ENCODE results near the gene PERM1.

DNA sequence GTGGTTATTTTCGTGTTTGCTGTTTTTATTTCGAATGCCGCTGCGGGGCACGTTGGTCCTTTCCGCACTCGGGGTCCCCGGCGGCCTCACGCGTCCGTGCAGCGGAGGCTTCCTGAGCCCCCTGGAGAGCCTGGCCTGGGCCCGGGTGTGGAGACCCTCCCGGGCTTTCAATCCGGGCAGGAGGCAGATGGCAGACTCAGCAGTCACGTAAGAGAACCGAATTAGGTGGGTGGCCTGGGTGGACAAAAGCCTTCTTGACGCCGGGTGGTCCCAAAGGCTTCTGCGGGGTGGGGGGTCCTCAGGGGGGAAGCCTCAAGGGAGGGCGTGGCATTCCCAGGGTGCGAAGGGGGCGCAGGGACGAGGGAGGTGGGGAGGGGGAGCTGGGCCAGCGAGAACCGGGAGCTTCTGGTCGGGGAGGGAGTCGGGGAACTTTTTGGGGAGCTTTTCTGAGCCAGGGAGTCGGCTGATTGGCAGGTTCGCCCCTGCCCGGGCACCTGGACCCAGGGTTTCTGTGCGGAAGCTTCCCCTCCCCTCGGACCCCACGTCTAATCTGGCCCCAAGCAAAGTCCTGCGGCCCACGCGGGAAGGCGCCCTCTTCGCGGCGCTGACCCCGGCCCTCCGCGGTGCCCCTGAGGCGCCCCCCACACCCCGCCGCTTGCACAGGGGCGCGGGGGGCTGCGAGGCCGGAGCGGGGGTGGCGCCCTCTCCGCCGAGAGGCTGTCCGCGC, 19.3 kb upstream of the PERM1 start:
- no peak for TF ChIP-seq SIN3A (IDR thresholded peaks at IDR 0.05; ENCODE audit: borderline replicate concordance, low read depth, low read length)
- TF ChIP-seq AFF4 (CRISPR knock-in tag; IDR thresholded peaks at IDR 0.05) = no peak
- TF ChIP-seq GMEB1 (CRISPR knock-in tag; IDR thresholded peaks at IDR 0.05; ENCODE audit: borderline replicate concordance) = no peak
- TF ChIP-seq MAFK (conservative IDR thresholded peaks at IDR 0.05 in 1 of 2, IDR thresholded peaks at IDR 0.05 in 1 of 2; ENCODE audit: low read length in 2 of 2) = no peak
- no peak for TF ChIP-seq ZNF775 (CRISPR knock-in tag; IDR thresholded peaks at IDR 0.05; ENCODE audit: borderline replicate concordance)
- TF ChIP-seq, protein P1, sequence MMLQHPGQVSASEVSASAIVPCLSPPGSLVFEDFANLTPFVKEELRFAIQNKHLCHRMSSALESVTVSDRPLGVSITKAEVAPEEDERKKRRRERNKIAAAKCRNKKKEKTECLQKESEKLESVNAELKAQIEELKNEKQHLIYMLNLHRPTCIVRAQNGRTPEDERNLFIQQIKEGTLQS (CRISPR knock-in tag; IDR thresholded peaks at IDR 0.05) = no peak
- TF ChIP-seq CBX1 (IDR thresholded peaks at IDR 0.05; ENCODE audit: low read depth) = no peak
- no peak for TF ChIP-seq EHMT2 (IDR thresholded peaks at IDR 0.05; ENCODE audit: borderline replicate concordance, low read depth, low read length)
- TF ChIP-seq MIXL1 (CRISPR knock-in tag; IDR thresholded peaks at IDR 0.05) = no peak
- no peak for TF ChIP-seq GABPA (IDR thresholded peaks at IDR 0.05; ENCODE audit: low read depth, low read length)
- no peak for TF ChIP-seq GABPA (CRISPR knock-in tag; IDR thresholded peaks at IDR 0.05; ENCODE audit: low read depth)
- no peak for TF ChIP-seq HDAC6 (IDR thresholded peaks at IDR 0.05; ENCODE audit: low read depth, low read length)
- no peak for TF ChIP-seq ATF2 (CRISPR knock-in tag; IDR thresholded peaks at IDR 0.05)
